Gastrocnemius medialis (tissue), 4 donors: ENCODE results near the gene PPP1R18.

Source experiments
- POLR2A ChIP-seq, 2 donors: fragments of 450-650 bp; IDR thresholded peaks; one replicate each; pipeline ENCODE4 v1.6.1; 2017; ENCODE audit warnings: antibody characterized with exemption in 2 of 2, mild to moderate bottlenecking in 2 of 2, moderate library complexity in 2 of 2
- TF ChIP-seq, protein P1 (sequence below), 5 experiments: fragments of 450-650 bp in 3 of 5; fragments of 200-600 bp in 2 of 5; sonication (generic) in 2 of 5; IDR thresholded peaks in 4 of 5; conservative IDR thresholded peaks in 1 of 5; 1 replicate in 4 of 5; 2 replicates in 1 of 5; pipeline ENCODE4 v1.5.1; 2016 to 2019; ENCODE audit warnings: antibody characterized with exemption in 5 of 5, mild to moderate bottlenecking in 3 of 5, moderate library complexity in 3 of 5

- TF ChIP-seq POLR2A (IDR thresholded peaks at IDR 0.05): no peak
- TF ChIP-seq, protein P1, sequence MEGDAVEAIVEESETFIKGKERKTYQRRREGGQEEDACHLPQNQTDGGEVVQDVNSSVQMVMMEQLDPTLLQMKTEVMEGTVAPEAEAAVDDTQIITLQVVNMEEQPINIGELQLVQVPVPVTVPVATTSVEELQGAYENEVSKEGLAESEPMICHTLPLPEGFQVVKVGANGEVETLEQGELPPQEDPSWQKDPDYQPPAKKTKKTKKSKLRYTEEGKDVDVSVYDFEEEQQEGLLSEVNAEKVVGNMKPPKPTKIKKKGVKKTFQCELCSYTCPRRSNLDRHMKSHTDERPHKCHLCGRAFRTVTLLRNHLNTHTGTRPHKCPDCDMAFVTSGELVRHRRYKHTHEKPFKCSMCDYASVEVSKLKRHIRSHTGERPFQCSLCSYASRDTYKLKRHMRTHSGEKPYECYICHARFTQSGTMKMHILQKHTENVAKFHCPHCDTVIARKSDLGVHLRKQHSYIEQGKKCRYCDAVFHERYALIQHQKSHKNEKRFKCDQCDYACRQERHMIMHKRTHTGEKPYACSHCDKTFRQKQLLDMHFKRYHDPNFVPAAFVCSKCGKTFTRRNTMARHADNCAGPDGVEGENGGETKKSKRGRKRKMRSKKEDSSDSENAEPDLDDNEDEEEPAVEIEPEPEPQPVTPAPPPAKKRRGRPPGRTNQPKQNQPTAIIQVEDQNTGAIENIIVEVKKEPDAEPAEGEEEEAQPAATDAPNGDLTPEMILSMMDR (IDR thresholded peaks at IDR 0.05 in 4 of 5, conservative IDR thresholded peaks at IDR 0.05 in 1 of 5): no peak
Measured at GRCh38 chr6:30657454-30657853, 29.0 kb downstream of the PPP1R18 start.
